A549 (cell line): ENCODE measurements around the gene ADGRL3.

ENCODE experiments used
- CBX2 ChIP-seq: fragments of 200-600 bp; sonication (generic); IDR thresholded peaks from 2 replicates; pipeline ENCODE4 v1.6.1; 2016; ENCODE audit warnings: low read depth, mild to moderate bottlenecking, borderline replicate concordance
- CTCF ChIP-seq: fragments of >200 bp; sonication (Bioruptor Twin); formaldehyde crosslinking; IDR thresholded peaks from 3 replicates; pipeline ENCODE4 v1.5.1; 2016
- JUNB ChIP-seq: fragments of >200 bp; sonication (Bioruptor Twin); formaldehyde crosslinking; IDR thresholded peaks from 2 replicates; pipeline ENCODE4 v1.6.1; 2016
- KDM1A ChIP-seq: fragments of 200-600 bp; sonication (generic); IDR thresholded peaks from 2 replicates; pipeline ENCODE4 v1.6.1; 2016; ENCODE audit warnings: low read depth, mild to moderate bottlenecking
- MAFK ChIP-seq: fragments of 450-650 bp; IDR thresholded peaks from 2 replicates; pipeline ENCODE4 v1.6.1; 2014; ENCODE audit not compliant: partially characterized antibody
- REST ChIP-seq: fragments of 200-600 bp; sonication (generic); IDR thresholded peaks from 2 replicates; pipeline ENCODE4 v1.6.1; 2016; ENCODE audit warnings: antibody characterized with exemption, mild to moderate bottlenecking, moderate library complexity
- TP53 ChIP-seq: fragments of 250-450 bp; sonication (Bioruptor Pico); IDR thresholded peaks from 2 replicates; pipeline ENCODE4 v1.5.0; 2021; ENCODE audit warnings: mild to moderate bottlenecking, moderate library complexity

GRCh38 chr4:62075521-62075920 is 875.4 kb downstream of the ADGRL3 start:
- TF ChIP-seq TP53 (CRISPR knock-in tag) = no peak
- no peak for TF ChIP-seq CTCF
- TF ChIP-seq MAFK = no peak
- TF ChIP-seq KDM1A = no peak
- no peak for TF ChIP-seq REST
- no peak for TF ChIP-seq CBX2
- no peak for TF ChIP-seq JUNB
